ENCODE data around the gene TGFBI. TPM values are rescaled to one million over a fixed set of nuclear protein-coding genes. Genes with fewer than 3 reads are reported as not detected.

Gene TGFBI
- polyA plus RNA-seq, 4 donors = 232 to 295 (median 263) TPM

Other genes starting within 250 kb of the TGFBI start
- gene SLC25A48, start 194.3 kb upstream of the TGFBI start, polyA plus RNA-seq (ENCODE audit: insufficient read length in 4 of 4) = 1 to 10 TPM; 2.9 to 3.9 (median 3.2) TPM
- gene IL9, start 133.1 kb upstream of the TGFBI start, polyA plus RNA-seq (ENCODE audit: insufficient read length in 4 of 4) = not detected
- 1 to 10 TPM; 1.6 to 3.4 (median 2.5) TPM for gene LECT2, start 74.0 kb upstream of the TGFBI start, polyA plus RNA-seq (ENCODE audit: insufficient read length in 4 of 4)
- gene SMAD5, start 103.9 kb downstream of the TGFBI start, polyA plus RNA-seq (ENCODE audit: insufficient read length in 4 of 4) = 10 to 100 TPM; 58.9 to 79.9 (median 75.3) TPM
- 10 to 100 TPM; 11.5 to 23.3 (median 12.1) TPM for gene SMIM32, start 164.2 kb downstream of the TGFBI start, polyA plus RNA-seq (ENCODE audit: insufficient read length in 4 of 4)